ENCODE data around the gene KCNT2. TPM values are rescaled to one million over a fixed set of nuclear protein-coding genes. Genes with fewer than 3 reads are reported as not detected.

The KCNT2 gene
- total and polyA plus RNA-seq, 2 of the 8 experiments (the other 6 are each of a cell fraction or from before 2014, with no cell fraction given) = 2.3 to 10.2 TPM

- no peak overlapping the region for H3K9ac ChIP-seq (replicated peaks in 1 of 4; ENCODE audit: extremely low read depth in 1 of 4, low read depth in 3 of 4, low read length in 3 of 4)
- H2AFZ ChIP-seq (ENCODE audit: low read length) = no peak overlapping the region
- no peak overlapping the region for H3K27ac ChIP-seq (ENCODE audit: low read depth, low read length)
- no peak overlapping the region for H2BK5ac ChIP-seq (ENCODE audit: low read depth, low read length)
- H2BK120ac ChIP-seq (replicated peaks; ENCODE audit: low read depth, low read length) = no peak overlapping the region
- H4K91ac ChIP-seq (replicated peaks; ENCODE audit: insufficient read length, low read length) = no peak overlapping the region
- ChIA-PET CTCF (ENCODE audit: partially characterized antibody) (interaction anchor here (0.6 to 1.6 kb wide), 3 partner anchors 18 to 404 kb away, joined by 3 to 4 read pairs (median 3); no protein-coding TSS in a partner anchor), POLR2A (ENCODE audit: partially characterized antibody) (interaction anchor here (2.4 kb wide), 1 partner anchor 235 kb away, joined by 6 read pairs; the partner anchor contains the start of gene KCNT2)
- no peak overlapping the region for H3K4me2 ChIP-seq (ENCODE audit: insufficient read depth in 1 of 2, low read depth in 2 of 2, low read length in 2 of 2)
- no peak overlapping the region for H2AK5ac ChIP-seq (ENCODE audit: low read depth, low read length)
- peak; percentile 81 for TF ChIP-seq TEAD4 (IDR thresholded peaks at IDR 0.05; ENCODE audit: low read depth, low read length)
- no peak for TF ChIP-seq CHD2 (IDR thresholded peaks at IDR 0.05; ENCODE audit: low read length)
- peak; percentile 97 for TF ChIP-seq POU5F1 (IDR thresholded peaks at IDR 0.05; ENCODE audit: low read depth, low read length)
- no peaks in the 10 kb centered on the region for H3K23me2 ChIP-seq (ENCODE audit: low read depth, low read length)
- peaks cover 0 to 3% (median 1%) of the 10 kb centered on the region in 4 experiments; a peak in 3 of 7 replicates for H3K4me1 ChIP-seq (replicated peaks in 1 of 4; ENCODE audit: control insufficient read depth in 3 of 4, insufficient read depth in 4 of 4, low read length in 3 of 4)
- H3K4ac ChIP-seq (replicated peaks; ENCODE audit: insufficient read length, low read depth, low read length) = no peak overlapping the region
- H3K14ac ChIP-seq (ENCODE audit: insufficient read length) = no peak overlapping the region
- H3K18ac ChIP-seq (ENCODE audit: extremely low read depth, low read length) = no peak overlapping the region
- no peak overlapping the region for H2BK15ac ChIP-seq (ENCODE audit: low read length)
- no peak overlapping the region for H3K23ac ChIP-seq (ENCODE audit: insufficient read length)
- H3K27me3 ChIP-seq (replicated peaks in 1 of 4; ENCODE audit: control insufficient read depth in 3 of 4, extremely low read depth in 1 of 4, insufficient read depth in 3 of 4, low read length in 3 of 4) = no peaks in the 10 kb centered on the region
- H3K4me3 ChIP-seq (ENCODE audit: extremely low read depth in 1 of 4, insufficient read depth in 2 of 4, low read depth in 3 of 4, low read length in 4 of 4) = no peak overlapping the region
- H3K36me3 ChIP-seq (ENCODE audit: control insufficient read depth in 2 of 4, insufficient read depth in 4 of 4, low read length in 3 of 4) = no peaks in the 10 kb centered on the region; a peak in 1 of 8 replicates
- no peaks in the 10 kb centered on the region for H4K20me1 ChIP-seq (replicated peaks in 1 of 2; ENCODE audit: control insufficient read depth in 1 of 2, insufficient read depth in 2 of 2, low read length in 2 of 2)
- H4K5ac ChIP-seq (ENCODE audit: insufficient read length, low read depth, low read length) = no peak overlapping the region
- H3K56ac ChIP-seq (replicated peaks; ENCODE audit: insufficient read length, low read depth, low read length) = no peak overlapping the region
- H2BK12ac ChIP-seq (ENCODE audit: low read depth, low read length) = no peak overlapping the region
- FAIRE-seq (no peak), DNase-seq (ENCODE audit: low read depth in 1 of 2, low spot score in 2 of 2) (no peak)
- 4% methylated on average over 1 of the region's 1 CpG; no CpG with 5 or more reads in 1 of the 2 experiments for WGBS, 2 experiments (ENCODE audit: extremely low coverage in 1 of 2, insufficient coverage in 1 of 2, insufficient read length in 1 of 2, insufficient replicate concordance in 2 of 2, low coverage in 1 of 2, low lambda C conversion rate in 2 of 2, missing lambda C conversion rate in 1 of 2)
- H2BK20ac ChIP-seq (ENCODE audit: low read length) = no peak overlapping the region
- H3K79me2 ChIP-seq (ENCODE audit: control insufficient read depth in 1 of 2, insufficient read depth in 2 of 2, low read length in 2 of 2) = no peaks in the 10 kb centered on the region
- H3K79me1 ChIP-seq (ENCODE audit: low read depth, low read length) = no peaks in the 10 kb centered on the region
- no peak overlapping the region for H4K8ac ChIP-seq (ENCODE audit: extremely low read depth, insufficient read depth, low read length)
- no peaks in the 10 kb centered on the region for H3K9me3 ChIP-seq (ENCODE audit: insufficient read depth in 2 of 2, low read depth in 1 of 2, low read length in 1 of 2)
These were observed 234.4 kb downstream of the KCNT2 start for GRCh38 chr1:196373798-196374197.

Measured in H1 (cell line).